Body of pancreas (tissue), 4 donors: ENCODE results near the gene TPK1.

ENCODE experiments used
- POLR2A ChIP-seq, 3 donors: fragments of 450-650 bp; IDR thresholded peaks; one replicate each; pipeline ENCODE4 v1.6.1; 2016; ENCODE audit warnings: antibody characterized with exemption in 3 of 3, mild to moderate bottlenecking in 2 of 3
- TF ChIP-seq, protein P1 (sequence below), 7 experiments: fragments of 450-650 bp in 4 of 7; fragments of 200-600 bp in 3 of 7; sonication (generic) in 3 of 7; IDR thresholded peaks; one replicate each; pipeline ENCODE4 v1.5.1; 2016 to 2019; ENCODE audit warnings: antibody characterized with exemption in 7 of 7

DNA sequence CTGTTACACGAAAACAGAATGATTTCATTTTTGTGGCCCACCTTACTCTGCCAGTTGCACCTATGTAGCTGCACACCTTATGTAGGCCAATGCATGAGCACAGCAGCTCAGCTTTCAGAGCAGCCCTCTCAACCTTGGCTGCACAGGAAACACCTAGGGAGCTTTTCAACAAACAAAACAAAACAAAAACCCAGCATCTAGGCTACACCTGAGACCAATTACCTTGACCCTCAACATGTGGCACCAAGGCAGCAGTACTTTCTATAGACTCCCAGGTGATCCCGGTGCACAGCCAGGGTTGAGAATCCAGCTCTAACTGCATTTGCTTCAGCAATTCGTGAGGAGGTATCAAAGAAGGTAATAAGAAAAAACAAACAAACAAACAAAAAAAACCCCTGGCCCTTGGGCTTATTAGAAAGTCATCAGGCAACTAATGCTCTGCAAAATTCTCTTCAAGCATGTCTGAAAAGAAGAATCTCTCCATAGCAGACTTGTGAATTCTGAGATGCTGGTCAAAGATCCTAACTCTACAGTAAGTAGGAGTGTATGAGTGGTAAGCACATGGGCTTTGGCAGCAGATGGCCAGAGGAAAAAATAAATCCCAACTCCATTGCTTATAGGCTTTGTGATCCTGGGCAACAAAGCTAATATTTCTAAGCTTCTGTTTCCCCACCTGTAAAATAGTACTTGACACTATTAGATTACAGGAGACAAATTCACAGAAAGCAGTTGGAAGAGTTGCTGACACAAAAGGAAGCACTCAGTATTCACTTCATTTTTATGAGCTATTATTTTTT, 318.9 kb downstream of the TPK1 start:
- TF ChIP-seq, protein P1, sequence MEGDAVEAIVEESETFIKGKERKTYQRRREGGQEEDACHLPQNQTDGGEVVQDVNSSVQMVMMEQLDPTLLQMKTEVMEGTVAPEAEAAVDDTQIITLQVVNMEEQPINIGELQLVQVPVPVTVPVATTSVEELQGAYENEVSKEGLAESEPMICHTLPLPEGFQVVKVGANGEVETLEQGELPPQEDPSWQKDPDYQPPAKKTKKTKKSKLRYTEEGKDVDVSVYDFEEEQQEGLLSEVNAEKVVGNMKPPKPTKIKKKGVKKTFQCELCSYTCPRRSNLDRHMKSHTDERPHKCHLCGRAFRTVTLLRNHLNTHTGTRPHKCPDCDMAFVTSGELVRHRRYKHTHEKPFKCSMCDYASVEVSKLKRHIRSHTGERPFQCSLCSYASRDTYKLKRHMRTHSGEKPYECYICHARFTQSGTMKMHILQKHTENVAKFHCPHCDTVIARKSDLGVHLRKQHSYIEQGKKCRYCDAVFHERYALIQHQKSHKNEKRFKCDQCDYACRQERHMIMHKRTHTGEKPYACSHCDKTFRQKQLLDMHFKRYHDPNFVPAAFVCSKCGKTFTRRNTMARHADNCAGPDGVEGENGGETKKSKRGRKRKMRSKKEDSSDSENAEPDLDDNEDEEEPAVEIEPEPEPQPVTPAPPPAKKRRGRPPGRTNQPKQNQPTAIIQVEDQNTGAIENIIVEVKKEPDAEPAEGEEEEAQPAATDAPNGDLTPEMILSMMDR (IDR thresholded peaks at IDR 0.05), result no peak
- no peak for TF ChIP-seq POLR2A (IDR thresholded peaks at IDR 0.05)
